Fibroblast of skin of scalp (primary cell): ENCODE results near the gene HMCES. TPM values are rescaled to one million over a fixed set of nuclear protein-coding genes. Genes with fewer than 3 reads are reported as not detected.

ENCODE experiments used
- DNase-seq: peaks from one replicate; pipeline ENCODE4 v3.0.0-alpha.2; 2013
- polyA plus RNA-seq, 2 experiments: library from polyadenylated mRNA; unstranded; fragments of 120-200 nt; gene quantifications; one replicate each; pipeline ENCODE4 v1.2.1, GENCODE V29; 2013; ENCODE audit not compliant: insufficient read length in 2 of 2

The HMCES gene
- polyA plus RNA-seq (2013, experiment 1 of 2; ENCODE audit: insufficient read length) = 21.2 TPM
- polyA plus RNA-seq (2013, experiment 2 of 2; ENCODE audit: insufficient read length) = 19.8 TPM

- DNase-seq = peak; percentile 88
Measured at GRCh38 chr3:129278439-129278965, at the start of gene HMCES. TSS of gene HMCES (plus strand) at chr3:129278870. CDS start at chr3:129279733, 863 bp downstream.

GRCh38 chr3:129228891-129229585 is 49.6 kb upstream of the HMCES start:
- DNase-seq = peak; percentile 59

GRCh38 chr3:129230311-129231019 is 48.2 kb upstream of the HMCES start:
- DNase-seq = peak; percentile 74

- DNase-seq = no peak
Measured at GRCh38 chr3:129231331-129232119, 47.1 kb upstream of the HMCES start.

GRCh38 chr3:129233538-129233937 is 45.1 kb upstream of the HMCES start:
- no peak for DNase-seq

- DNase-seq = no peak
Measured at GRCh38 chr3:129234441-129234840, 44.2 kb upstream of the HMCES start.

GRCh38 chr3:129235344-129235917 is 43.2 kb upstream of the HMCES start:
- no peak for DNase-seq

- peak; percentile 23 for DNase-seq
Measured at GRCh38 chr3:129238945-129239705, 39.5 kb upstream of the HMCES start.

- DNase-seq = no peak
Measured at GRCh38 chr3:129239991-129240390, 38.7 kb upstream of the HMCES start.

- DNase-seq = peak; percentile 35
Measured at GRCh38 chr3:129240436-129240835, 38.2 kb upstream of the HMCES start.

GRCh38 chr3:129245141-129245540 is 33.5 kb upstream of the HMCES start:
- no peak for DNase-seq

GRCh38 chr3:129245641-129246306 is 32.9 kb upstream of the HMCES start:
- DNase-seq = peak; percentile 90

GRCh38 chr3:129246636-129247035 is 32.0 kb upstream of the HMCES start:
- DNase-seq = no peak

- DNase-seq = no peak
Measured at GRCh38 chr3:129248286-129248979, 30.2 kb upstream of the HMCES start.

- peak; percentile 90 for DNase-seq
Measured at GRCh38 chr3:129249284-129250065, 29.2 kb upstream of the HMCES start, which contains the start of gene COPG1. TSS of gene COPG1 (plus strand) at chr3:129249606. CDS start at chr3:129249710, 104 bp downstream.

- no peak for DNase-seq
Measured at GRCh38 chr3:129252748-129253147, 25.9 kb upstream of the HMCES start.

GRCh38 chr3:129254536-129255230 is 24.0 kb upstream of the HMCES start:
- no peak for DNase-seq

- no peak for DNase-seq
Measured at GRCh38 chr3:129256270-129256669, 22.4 kb upstream of the HMCES start.

GRCh38 chr3:129257609-129258008 is 21.1 kb upstream of the HMCES start:
- no peak for DNase-seq
